CD4-positive, alpha-beta T cell treated with Interleukin-4 for 4 hours (primary cell): Measurements from ENCODE around the gene MAP4K2.
A peak's percentile ranks its signal among the peaks of the same experiment; 100 is the strongest.

Source experiments
- DNase-seq: peaks from one replicate; pipeline ENCODE4 v3.0.0-alpha.2; 2020

Gene MAP4K2

DNA sequence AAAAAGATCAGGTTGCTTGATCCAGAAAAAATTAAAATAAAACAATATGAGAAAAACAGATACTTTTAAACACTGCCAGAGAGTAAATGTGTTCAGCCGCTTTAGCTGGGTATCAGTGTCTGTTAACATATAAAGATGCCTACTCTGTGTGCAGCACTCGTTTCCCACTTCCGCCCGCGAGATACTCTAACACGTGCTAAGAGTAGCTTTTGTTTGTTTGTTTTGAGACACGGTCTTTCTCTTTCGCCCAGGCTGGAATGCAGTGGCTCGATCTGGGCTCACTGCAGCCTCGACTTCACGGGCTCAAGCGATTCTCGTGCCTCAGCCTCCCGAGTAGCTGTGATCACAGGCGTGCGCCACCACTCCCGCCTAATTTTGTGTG lies 7.9 kb upstream of the MAP4K2 start:
- DNase-seq = peak; percentile 47

DNA sequence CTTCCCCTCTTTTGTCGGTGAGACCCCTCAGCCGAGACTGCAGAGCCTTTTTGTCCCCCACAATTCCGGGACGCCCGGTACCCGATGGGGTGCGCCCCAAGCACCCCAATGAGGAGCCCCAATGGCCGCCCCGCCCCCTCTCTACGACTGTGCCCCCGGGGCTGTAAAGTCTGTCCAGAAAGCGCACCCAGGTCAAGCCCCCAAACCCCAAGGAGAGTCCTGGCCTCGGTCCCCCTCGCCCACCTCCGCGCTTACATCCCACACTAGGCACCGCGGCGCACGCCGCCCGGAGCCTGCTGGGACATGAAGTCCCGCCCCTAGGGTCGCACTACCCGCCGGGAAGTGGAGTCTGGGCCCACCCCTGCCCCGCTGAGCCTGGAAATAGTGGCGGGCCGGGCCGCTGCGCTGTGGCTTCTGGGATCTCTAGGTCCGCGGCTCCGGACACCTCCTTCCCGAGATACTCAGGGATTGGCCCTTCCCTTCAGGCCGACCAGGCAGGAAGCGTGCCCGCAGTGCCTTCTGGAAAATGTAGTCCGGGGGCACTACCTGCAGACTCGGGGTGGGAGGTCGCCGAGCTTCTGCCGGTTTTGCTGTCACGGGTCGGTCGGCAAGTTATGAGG lies 7.4 kb upstream of the MAP4K2 start, which contains the start of gene MEN1:
Gene MEN1, minus strand, starts transcription at position 281 of the 620 bp plus-strand sequence. CDS start 442 bp downstream, outside the sequence.
- DNase-seq = peak; percentile 75

DNA sequence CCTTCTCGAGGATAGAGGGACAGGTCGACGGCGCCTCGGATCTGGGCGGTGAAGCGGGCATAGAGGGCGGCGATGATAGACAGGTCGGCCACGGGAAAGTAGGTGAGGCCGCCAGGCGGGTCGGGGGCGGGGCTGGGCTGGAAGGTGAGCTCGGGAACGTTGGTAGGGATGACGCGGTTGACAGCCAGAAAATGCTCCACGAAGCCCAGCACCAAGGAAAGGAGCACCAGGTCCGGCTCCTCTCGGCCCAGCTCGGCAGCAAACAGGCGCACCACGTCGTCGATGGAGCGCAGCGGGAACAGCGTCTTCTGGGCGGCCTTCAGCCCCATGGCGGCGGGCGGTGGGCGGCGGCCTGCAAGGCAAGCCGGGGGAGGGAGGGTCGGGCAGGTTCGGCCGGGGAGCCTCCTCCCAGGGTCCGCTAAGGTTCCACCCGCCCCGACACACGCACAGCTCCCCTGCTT lies 6.8 kb upstream of the MAP4K2 start:
- no peak for DNase-seq

DNA sequence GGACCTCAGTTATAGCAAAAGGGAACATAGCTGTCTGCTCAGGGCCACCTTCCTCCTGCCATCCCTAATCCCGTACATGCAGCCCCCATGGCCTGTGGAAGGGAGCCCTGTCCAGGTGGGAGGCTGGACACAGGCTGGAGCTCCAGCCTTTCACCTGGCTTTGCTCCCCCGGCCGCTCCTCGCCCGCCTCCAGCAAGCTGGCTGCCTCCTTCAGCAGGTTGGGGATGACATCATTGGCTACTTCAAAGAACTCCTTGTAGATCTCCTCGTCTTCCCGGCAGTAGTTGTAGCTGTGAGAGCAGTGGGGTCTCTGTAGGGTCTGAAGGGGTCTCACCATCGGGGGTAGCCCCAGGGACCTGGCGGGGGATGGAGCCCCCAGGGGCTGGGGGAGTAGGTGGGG lies 2.5 kb upstream of the MAP4K2 start:
- no peak for DNase-seq

DNA sequence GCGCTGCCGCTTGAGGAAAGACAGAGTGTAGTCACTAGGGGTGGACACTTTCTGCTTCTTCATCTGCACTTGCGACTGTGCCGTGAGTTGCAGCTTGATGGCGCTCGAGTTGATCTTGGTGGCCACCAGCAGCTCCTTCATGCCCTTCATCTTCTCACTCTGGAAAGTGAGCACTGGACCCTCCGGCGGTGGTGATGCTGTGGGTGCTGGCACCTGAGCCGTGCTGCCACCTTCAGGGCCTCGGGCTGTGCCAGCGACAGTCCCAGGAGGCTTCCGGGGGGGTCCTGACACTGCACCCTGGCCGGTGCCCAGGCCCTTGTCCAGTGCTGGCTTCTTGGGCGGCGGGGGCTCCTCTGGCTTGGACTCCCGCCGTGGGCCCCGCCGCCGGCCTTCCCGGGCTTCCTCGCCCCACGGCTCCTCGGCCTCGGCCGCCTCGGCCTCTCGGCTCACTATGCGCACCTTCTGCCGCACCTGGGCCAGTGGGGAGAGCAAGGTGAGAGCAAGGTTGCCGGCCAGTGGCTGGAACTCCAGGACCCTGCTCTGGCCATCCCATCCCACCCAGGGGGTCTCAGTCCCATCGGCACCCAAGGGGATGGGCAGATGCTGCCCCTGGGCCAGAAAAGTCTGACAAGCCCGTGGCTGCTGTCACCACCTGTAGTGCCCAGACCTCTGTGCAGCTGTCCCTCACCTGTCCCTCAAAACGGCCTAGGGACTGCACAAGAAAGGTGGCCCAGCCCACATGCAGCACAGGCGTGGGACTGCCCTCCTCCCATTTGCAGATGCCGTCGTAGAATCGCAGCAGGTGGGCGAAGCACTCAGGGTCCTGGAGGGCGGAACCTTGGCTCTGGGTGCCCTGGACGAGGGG lies 1.6 kb upstream of the MAP4K2 start:
- DNase-seq = no peak

DNA sequence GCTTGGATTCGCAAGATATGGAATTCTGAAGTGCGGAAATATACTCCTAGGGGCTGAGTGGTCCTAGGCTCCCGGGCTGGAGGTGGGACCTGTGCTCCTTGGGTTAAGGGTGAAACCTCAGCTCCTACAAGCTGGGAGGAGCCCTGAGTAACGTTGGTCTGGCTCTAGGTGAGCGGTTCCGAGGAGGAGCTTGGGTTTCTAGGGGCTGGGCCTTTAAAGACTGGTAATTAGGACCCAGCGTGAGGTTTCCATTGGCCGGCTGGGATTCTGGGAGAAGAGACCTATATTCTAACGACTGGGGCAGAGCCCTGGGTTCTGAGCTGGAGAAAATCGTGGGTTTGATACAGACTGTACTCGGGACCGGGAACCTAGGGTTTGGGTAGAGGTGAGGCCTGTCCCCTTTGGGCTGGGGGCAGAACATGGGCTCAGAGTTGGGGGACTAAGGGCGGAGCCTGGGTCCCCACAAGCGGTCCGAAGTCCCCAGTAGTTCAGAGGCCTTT lies 882 bp upstream of the MAP4K2 start:
- no peak for DNase-seq

DNA sequence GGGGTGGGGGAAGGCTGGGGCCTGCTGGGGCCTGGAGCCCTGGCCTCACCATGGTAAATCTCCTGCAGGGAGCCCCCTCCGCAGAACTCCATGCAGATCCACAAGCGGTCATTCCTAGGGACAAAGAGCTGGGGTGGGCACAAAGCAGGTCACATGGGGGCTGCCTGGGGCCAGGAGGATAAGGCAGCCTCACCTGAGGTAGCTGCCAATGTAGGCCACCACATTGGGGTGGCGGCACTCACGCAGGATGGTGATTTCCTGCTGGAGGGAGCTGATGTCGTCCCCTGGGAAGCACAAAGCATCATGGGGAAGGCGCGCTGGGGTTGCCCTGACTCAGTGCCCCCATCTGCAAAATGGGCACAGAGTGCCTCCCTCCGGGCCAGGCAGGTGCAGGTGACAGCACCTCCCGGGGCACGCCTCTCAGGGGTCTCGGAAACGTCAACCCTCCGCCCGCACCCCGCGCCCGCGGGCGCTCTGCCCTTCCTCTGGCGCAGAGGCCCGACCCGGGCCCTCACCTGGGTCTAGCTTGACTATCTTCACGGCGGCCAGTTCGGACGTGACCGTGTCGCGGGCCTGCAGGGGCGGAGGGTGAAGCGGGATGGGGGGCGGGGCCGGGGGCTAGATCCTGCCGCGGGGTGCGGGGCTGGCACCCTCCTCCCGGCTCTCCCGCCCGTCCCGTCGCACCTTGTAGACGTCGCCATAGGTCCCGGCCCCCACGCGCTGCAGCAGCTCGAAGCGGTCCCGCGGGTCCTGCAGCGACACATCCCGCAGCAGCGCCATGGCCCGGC lies 450 bp downstream of the MAP4K2 start:
- DNase-seq = peak; percentile 44

DNA sequence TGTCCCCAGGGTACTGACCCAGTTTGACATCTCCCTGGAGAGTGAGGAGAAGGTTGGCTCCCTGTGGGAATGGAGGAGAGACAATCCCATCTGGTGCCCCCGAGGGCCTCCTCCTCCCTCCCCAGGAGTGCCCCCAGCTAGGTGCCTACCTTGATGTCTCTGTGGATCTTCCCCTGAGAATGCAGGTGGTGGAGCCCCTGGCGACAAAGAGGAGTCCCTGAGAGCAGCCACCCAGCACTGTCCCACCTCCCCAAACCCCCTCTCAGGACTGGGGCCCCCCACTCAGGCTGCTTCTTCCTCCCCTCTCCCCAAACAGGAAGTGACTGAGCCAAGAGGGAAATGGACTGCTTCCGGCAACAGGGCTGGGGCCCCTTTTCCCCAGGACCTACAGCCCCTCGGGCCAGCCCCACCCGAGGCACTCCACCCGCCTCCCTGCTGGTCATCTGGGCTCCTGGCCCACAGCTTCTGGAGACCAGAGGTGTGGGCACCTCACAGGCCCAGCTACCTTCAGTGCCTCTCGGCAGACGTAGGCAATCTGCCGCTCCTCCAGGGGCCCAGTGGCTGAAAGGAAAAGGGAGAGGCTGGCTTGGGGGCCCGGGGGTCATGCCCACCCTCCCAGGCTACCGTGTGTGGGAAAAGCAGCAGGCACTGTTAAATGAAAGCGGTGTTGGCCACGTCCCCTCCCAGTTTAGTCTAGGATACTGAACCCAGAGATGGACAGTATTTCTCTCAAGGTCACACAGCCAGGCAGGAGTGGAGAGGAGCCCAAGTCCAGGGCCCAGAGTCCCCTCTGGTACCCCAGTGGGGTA lies 1.2 kb downstream of the MAP4K2 start:
- no peak for DNase-seq

DNA sequence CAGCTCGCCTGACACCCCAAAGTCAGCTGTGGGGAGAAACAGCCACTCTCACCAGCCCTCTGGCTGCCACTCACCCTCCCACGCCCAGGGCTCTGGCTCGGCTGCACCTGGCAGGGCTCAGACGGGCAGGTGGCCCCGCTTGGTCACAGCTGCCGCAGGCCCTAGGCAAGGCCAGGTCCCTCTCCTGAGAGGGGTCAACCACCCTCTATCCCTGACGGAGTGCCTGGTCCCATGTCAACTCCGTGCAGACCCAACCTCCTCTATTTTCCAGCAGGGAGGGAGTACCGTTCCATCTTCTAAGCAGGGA lies 1.9 kb downstream of the MAP4K2 start:
- no peak for DNase-seq

DNA sequence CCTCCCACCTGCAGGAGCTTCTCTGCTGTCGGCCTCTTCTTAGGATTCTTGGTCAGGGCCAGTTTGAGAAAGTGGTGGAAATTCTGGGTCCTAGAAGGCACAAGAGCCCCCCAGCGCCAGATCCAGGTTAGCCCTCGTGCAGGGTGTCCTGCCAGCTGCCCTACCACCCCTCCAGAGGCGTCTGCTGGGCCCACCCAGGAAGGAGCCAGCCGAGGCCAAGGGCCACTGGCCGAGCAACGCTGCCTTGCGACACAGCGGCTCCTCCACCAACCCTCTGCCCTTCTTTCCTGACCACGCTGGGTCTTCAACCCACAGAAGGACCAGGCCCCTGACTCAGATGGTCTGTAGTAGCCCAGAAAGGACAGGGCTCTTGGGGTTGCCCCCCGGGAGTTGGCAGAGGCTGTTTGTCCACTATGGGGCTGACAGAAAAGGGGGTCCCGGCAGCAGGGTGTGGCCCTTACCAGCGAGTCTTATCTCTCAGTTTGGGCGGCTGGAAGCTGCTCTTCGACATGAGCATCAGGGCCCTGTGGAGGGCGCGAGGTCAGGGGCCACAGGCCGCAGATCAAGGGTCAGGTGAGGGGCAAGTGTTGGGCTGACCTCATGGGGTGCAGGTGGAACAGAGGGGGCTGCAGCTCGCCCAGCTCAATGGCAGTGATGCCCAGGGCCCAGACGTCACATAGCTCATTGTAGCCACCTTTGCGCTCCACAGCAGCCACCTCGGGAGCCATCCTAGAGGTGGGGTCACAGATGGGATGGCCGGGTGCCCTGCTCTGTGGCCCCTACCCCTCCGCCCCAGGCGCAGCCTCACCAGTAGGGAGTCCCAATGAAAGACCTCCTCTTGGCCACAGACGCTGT lies 2.5 kb downstream of the MAP4K2 start:
- DNase-seq = no peak

DNA sequence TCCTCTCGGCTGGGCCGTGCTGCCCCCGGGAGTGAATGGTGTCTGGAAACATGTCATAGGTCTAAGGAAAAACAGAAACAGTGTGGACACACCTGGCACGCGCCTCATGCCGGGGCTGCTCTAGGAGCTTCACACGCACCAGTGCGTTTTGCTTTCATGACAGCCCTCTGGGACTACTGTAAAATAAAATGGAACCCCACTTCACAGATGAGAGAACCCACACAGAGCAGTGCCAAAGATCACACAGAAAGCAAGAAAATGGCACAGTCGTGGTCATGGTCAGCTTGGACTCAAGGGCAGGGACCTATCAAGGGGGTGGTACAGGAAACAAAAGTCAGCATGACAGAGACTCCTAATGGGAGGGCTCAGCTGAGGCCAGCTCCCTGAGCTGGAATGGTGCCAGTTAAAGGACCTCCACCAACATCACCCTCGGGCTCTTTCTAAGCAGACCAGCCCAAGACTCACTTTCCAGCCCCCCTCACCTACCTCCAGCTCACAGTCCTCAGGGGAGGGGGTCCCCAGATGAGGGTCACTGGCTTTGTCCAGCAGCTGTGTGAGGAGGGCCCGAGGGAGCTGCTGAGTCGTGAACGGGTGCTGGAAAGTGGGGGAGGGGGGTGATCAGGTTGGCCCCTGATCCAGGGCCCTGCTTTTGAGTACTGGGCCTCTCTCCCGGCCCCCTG lies 3.3 kb downstream of the MAP4K2 start:
- no peak for DNase-seq

DNA sequence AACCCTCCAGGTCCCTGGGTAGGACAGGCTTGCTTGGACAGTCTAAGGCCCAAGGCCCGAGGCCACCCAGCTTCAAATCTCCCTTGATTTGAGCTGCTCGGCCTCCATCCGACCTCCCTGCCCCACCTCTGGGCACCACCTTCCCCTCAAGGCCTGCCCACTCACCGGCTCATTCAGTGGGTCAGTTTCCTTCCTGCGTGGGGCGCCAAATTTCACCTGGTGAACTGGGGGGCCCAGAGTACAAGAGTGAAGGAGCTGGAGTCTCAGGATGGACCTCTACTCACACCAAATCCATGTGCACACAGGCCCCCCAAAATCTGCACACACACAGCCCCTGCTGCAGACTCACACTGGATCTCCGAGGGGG lies 3.8 kb downstream of the MAP4K2 start:
- DNase-seq = no peak

DNA sequence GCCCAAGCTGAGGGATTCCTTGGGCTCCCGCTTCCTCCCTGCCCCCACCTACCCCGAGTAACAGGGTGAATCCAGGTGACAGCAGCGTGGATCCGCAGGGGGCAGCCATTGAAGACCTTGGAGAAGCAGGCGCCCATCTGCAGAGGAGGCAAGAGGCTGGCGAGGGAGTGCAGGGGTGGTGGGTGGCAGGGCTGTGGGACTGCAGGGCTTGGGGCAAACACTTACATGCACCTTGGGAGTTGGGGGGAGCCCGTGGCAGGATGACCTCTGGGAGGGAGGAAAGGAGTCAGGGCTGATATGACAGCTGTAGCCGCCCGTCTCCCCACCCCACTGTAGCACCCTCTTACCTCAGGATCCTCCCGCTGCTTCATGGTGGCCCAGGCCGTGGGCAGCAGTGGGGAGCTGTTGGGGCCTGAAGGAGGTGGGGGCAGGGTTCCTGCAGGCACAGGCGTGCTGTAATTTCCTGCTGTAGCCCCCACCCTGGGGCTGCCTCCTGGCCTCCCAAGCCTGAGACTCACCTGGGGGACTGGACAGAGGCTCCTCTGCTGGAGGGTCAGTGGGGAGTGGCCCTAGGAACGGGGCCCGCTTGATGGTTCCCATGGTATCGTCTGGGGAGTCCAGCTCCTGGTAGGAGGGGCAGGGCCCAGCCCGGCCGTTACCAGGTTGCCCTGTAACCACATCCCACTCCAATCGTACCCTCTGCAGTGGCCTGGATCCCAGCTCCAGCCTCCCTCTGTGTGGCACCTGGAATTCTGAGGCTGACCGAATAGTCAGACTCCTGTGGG lies 6.1 kb downstream of the MAP4K2 start:
- DNase-seq = no peak

DNA sequence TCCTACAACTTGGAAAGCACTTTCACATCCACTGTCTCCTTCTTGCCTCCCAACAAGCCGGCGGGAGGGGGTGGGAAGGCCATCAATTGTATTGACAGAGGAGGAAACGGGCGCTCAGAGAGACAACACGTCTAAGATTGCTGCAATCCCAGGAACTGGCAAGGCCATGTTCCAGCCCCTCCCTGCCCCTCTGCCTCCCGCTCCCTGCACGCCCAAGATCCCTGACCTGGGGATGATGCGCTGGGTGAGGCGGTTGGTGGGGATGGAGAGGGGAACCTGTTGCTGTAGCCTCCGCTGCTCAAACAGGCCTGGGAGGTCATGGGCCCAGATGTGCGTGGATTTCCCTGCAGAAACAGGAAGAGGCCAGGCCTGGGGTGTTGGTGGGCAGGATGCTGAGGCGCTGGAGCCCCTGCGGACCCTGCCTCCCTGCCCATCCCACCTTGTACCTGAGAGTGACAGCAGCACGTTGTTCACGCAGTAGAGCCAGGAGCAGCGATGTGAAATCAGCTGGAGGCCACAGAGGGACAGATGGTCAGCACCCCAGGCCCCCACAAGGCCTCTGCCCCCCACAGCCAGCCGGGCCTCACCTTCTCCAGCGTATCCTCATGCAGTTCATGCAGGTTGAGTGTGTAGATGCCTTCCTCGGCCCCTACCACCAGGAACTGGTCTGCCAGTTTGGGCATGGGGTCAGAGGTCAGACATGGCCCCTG lies 6.8 kb downstream of the MAP4K2 start:
- no peak for DNase-seq

DNA sequence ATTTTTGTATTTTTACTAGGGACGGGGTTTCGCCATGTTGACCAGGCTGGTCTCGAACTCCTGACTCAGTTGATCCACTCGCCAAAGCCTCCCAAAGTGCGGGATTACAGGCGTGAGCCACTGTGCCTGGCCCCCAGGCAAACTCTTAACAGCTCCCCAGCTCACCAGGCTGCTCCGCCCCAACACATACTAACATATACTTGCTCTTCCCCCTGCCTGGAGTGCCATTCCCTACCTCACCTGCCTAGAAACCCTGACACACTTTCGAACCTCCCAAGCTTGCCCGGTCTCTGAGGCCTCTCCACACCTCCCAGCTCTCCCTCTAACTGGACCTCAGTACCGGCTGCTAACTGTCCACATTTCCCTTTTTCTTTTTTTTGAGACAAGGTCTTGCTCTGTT lies 8.5 kb downstream of the MAP4K2 start:
- no peak for DNase-seq

DNA sequence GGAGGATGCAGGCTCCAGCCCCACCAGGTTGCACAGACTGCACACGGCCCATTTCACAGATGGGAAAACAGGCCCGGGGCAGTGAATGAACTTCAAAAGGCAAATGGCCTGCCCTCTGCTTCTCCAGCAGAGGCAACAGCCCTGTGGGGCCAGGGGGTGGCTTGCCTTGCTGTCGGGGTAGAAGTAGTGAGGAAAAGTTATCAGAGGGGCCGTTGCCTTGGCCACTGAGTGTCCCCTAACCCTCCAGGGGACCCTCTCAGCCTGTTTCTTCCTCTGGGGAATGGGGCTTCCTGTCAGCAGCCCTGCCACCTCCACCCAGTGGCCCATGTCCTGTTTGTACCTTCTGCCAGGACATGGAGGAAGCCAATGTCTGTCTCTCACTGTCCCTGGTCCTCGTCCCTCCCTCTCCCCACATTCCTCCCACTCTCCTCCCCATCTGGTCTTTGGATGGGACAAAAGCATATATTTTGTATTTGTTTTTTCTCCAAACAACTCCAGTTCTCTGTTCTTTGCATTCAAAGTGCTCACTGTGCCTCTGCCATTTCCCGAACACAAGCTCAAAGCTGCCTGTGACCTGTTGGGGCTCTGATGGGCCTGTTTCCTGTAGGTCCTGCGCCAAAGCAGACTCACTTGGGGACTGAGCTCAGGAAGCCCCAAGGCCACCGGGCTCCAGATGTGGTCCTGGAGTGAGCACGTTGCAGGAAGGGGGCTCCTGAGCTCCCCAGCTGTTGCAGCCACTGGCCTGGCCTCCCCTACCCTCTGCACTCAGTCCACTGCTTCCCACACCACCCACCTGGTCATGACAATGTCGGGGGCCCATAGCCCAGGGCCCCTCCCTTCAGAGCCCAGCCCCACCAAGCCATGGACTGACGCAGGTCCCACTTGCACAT lies 9.5 kb downstream of the MAP4K2 start:
- DNase-seq = no peak

DNA sequence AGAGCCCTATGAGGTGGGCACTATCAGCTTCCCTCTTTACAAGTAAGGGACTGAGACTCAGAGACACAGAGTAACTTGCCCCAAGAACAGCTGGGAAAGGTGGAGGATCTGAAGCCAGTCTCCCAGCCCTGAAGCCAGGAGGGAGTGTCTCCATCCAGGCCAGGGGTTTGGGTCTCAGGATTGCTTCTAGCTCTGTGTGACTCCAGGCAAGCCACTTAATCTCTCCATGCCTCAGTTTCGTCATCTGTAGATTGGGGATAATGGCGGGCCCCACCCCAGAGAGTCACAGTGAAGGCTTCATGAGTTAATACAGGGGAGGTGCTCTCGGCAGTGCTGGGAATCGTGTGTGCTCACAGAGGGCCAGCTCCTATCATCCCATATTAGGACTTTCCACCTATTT lies 10.5 kb downstream of the MAP4K2 start:
- DNase-seq = no peak

DNA sequence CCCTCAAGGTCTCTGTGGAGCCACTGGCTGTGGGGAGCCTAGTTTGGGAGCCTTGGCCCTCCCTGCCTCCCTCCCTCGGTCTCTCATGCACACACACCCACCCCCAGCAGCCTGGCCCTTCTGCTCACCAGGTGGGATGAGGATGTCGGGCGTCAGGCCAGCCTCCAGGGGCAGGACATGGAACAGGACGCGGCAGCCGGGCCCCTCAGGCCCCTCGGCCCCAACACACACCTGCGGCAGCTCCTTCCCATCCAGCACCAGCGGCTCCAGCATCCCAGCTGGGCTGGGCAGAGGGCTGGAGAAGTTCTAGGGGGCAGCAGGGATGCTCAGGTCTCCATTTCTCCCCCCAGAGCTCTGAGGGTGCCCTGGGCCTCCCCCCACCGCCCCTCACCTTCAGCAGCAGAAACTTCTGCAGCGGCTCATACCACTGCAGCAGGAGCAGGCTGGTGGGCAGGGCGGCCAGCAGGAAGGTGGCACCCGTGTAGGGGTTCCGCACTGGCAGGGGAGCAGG lies 11.2 kb downstream of the MAP4K2 start:
- DNase-seq = no peak
